Measurements from ENCODE around the gene SCUBE1. TPM values are rescaled to one million over a fixed set of nuclear protein-coding genes. Genes with fewer than 3 reads are reported as not detected.

The SCUBE1 gene
- total and polyA plus RNA-seq, 2 donors (not counting 3 experiments of a cell fraction or from before 2014, with no cell fraction given), result 0.07 TPM; not detected in 1

DNA sequence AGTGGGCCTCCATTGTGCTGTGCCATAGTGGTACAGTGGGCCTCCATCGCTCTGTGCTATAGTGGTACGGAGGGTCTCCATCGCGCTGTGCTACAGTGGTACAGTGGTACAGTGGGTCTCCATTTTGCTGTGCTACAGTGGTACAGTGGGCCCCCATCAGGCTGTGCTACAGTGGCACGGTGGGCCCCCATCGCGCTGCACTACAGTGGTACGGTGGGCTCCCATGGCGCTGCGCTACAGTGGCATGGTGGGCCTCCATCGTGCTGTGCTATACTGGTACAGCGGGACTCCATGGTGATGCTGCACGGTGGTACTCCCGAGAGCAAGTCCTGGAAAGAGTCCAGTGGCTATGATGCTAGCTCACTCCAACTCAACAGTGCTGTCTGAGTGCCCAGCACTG, 51.8 kb downstream of the SCUBE1 start:
- no peaks in the 10 kb centered on the region for H3K79me2 ChIP-seq (ENCODE audit: control insufficient read depth, insufficient read depth, low read length)
- no peaks in the 10 kb centered on the region for H3K4me1 ChIP-seq (ENCODE audit: control insufficient read depth, extremely low read depth, insufficient read depth, low read length)
- H3K27ac ChIP-seq (ENCODE audit: insufficient read depth, low read depth, low read length), result no peak overlapping the region
- no peak overlapping the region for H2AFZ ChIP-seq (ENCODE audit: low read depth, low read length)
- no peaks in the 10 kb centered on the region for H3K36me3 ChIP-seq (ENCODE audit: control insufficient read depth in 2 of 2, extremely low read depth in 1 of 2, insufficient read depth in 2 of 2, low read length in 2 of 2)
- dilution Hi-C loops (cut with MboI; ENCODE audit: extremely low pct_ligation_motif_present, low sequenced_read_pairs) (no loop called here), intact Hi-C loops (cut with micrococcal nuclease) (no loop called here)
- no peak for TF ChIP-seq GATA2 (IDR thresholded peaks at IDR 0.05; ENCODE audit: insufficient read depth, insufficient read length, low read depth, low read length)
- TF ChIP-seq EZH2 (IDR thresholded peaks at IDR 0.05; ENCODE audit: borderline replicate concordance, low read depth, low read length, severe bottlenecking), result no peak
- TF ChIP-seq FOS (IDR thresholded peaks at IDR 0.05; ENCODE audit: borderline replicate concordance, insufficient read depth, low read length), result no peak
- no peak for TF ChIP-seq MYC (IDR thresholded peaks at IDR 0.05; ENCODE audit: low read depth, low read length)
- no peaks in the 10 kb centered on the region for H3K27me3 ChIP-seq (ENCODE audit: control insufficient read depth in 2 of 2, insufficient read depth in 2 of 2, low read length in 2 of 2)
- no peaks in the 10 kb centered on the region for H4K20me1 ChIP-seq (replicated peaks; ENCODE audit: control insufficient read depth, extremely low read depth, insufficient read depth, low read length)
- POLR2A ChIA-PET, result no interaction called here
- CTCF ChIA-PET, result no interaction called here
- H3K4me2 ChIP-seq (ENCODE audit: insufficient read depth, low read length), result no peak overlapping the region
- no peaks in the 10 kb centered on the region for H3K9me1 ChIP-seq (replicated peaks; ENCODE audit: control insufficient read depth, extremely low read depth, insufficient read depth, low read length)
- DNase-seq (ENCODE audit: low read depth, low spot score) (no peak), FAIRE-seq (no peak)
- H3K9ac ChIP-seq (replicated peaks; ENCODE audit: extremely low read depth, insufficient read depth, low read length), result no peak overlapping the region
- H3K9me3 ChIP-seq (replicated peaks; ENCODE audit: control insufficient read depth, insufficient read depth, low read length), result no peaks in the 10 kb centered on the region
- H3K4me3 ChIP-seq (replicated peaks in 1 of 3; ENCODE audit: insufficient read depth in 1 of 3, low read depth in 1 of 3, low read length in 3 of 3), result no peak overlapping the region
- no TSS peak for BruUV-seq (replicated peaks)

DNA sequence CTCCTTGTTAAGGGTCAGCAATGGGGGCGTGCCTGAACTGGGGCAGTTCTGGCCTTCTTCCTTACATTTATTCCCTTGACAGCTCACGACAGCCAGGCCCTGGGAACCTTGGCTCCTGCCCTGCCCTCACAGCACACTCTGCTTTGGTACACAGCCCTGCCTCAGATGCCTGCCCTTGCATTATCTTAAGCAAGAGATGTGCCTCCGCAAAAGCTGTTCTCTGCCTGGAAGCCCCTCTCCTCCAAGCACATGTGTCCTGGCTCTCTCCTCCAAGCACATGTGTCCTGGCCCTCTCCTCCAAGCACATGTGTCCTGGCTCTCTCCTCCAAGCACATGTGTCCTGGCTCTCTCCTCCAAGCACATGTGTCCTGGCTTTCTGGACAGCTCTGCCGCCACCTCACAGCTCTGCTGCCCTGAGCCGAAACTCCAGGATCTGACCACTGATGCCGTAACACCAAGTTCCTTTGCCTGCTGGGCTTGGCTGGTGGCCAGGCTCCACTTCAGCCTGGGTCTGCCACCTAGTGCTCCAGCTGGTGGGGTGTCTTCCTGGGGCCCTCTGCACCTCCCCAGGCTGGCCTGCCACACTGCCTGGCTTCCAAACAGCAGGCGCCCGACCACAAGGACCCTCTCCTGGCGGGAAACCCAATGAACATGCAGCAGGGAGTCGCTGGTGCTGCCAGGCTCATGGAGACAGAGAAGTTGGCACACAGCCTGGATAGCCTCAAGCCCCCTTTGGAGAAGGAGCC, 53.0 kb downstream of the SCUBE1 start:
- Histone ChIP-seq H3K4me3 (replicated peaks in 1 of 3; ENCODE audit: insufficient read depth in 1 of 3, low read depth in 1 of 3, low read length in 3 of 3) (no peak overlapping the region), H3K27ac (ENCODE audit: insufficient read depth, low read depth, low read length) (no peak overlapping the region), H3K9me1 (replicated peaks; ENCODE audit: control insufficient read depth, extremely low read depth, insufficient read depth, low read length) (no peaks in the 10 kb centered on the region), H3K9ac (replicated peaks; ENCODE audit: extremely low read depth, insufficient read depth, low read length) (no peak overlapping the region), H3K36me3 (ENCODE audit: control insufficient read depth in 2 of 2, extremely low read depth in 1 of 2, insufficient read depth in 2 of 2, low read length in 2 of 2) (no peaks in the 10 kb centered on the region), H3K4me1 (ENCODE audit: control insufficient read depth, extremely low read depth, insufficient read depth, low read length) (no peaks in the 10 kb centered on the region), H2AFZ (ENCODE audit: low read depth, low read length) (no peak overlapping the region), H3K27me3 (ENCODE audit: control insufficient read depth in 2 of 2, insufficient read depth in 2 of 2, low read length in 2 of 2) (no peaks in the 10 kb centered on the region), H3K79me2 (ENCODE audit: control insufficient read depth, insufficient read depth, low read length) (no peaks in the 10 kb centered on the region), H3K4me2 (ENCODE audit: insufficient read depth, low read length) (no peak overlapping the region), H4K20me1 (replicated peaks; ENCODE audit: control insufficient read depth, extremely low read depth, insufficient read depth, low read length) (no peaks in the 10 kb centered on the region), H3K9me3 (replicated peaks; ENCODE audit: control insufficient read depth, insufficient read depth, low read length) (no peaks in the 10 kb centered on the region)
- dilution Hi-C loops (cut with MboI; ENCODE audit: extremely low pct_ligation_motif_present, low sequenced_read_pairs) (no loop called here), intact Hi-C loops (cut with micrococcal nuclease) (loop anchor here (1.0 kb wide), 1 partner anchor 16 kb away; no protein-coding TSS in a partner anchor)
- POLR2A ChIA-PET, result no interaction called here
- CTCF ChIA-PET, result no interaction called here
- DNase-seq (ENCODE audit: low read depth, low spot score) (no peak), FAIRE-seq (no peak)
- no peak for TF ChIP-seq FOS (IDR thresholded peaks at IDR 0.05; ENCODE audit: borderline replicate concordance, insufficient read depth, low read length)
- no peak for TF ChIP-seq MYC (IDR thresholded peaks at IDR 0.05; ENCODE audit: low read depth, low read length)
- TF ChIP-seq POLR2A (IDR thresholded peaks at IDR 0.05; ENCODE audit: low read depth, low read length), result no peak
- TF ChIP-seq EZH2 (IDR thresholded peaks at IDR 0.05; ENCODE audit: borderline replicate concordance, low read depth, low read length, severe bottlenecking), result no peak
- TF ChIP-seq GATA2 (IDR thresholded peaks at IDR 0.05; ENCODE audit: insufficient read depth, insufficient read length, low read depth, low read length), result no peak
- no peak for TF ChIP-seq POLR2AphosphoS5 (IDR thresholded peaks at IDR 0.05; ENCODE audit: insufficient read depth, low read depth, low read length)
- TF ChIP-seq, protein P1, sequence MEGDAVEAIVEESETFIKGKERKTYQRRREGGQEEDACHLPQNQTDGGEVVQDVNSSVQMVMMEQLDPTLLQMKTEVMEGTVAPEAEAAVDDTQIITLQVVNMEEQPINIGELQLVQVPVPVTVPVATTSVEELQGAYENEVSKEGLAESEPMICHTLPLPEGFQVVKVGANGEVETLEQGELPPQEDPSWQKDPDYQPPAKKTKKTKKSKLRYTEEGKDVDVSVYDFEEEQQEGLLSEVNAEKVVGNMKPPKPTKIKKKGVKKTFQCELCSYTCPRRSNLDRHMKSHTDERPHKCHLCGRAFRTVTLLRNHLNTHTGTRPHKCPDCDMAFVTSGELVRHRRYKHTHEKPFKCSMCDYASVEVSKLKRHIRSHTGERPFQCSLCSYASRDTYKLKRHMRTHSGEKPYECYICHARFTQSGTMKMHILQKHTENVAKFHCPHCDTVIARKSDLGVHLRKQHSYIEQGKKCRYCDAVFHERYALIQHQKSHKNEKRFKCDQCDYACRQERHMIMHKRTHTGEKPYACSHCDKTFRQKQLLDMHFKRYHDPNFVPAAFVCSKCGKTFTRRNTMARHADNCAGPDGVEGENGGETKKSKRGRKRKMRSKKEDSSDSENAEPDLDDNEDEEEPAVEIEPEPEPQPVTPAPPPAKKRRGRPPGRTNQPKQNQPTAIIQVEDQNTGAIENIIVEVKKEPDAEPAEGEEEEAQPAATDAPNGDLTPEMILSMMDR (IDR thresholded peaks at IDR 0.05; ENCODE audit: extremely low read depth in 1 of 2, insufficient read depth in 1 of 2, low read depth in 1 of 2, low read length in 2 of 2), result no peak
- TF ChIP-seq, protein P2, sequence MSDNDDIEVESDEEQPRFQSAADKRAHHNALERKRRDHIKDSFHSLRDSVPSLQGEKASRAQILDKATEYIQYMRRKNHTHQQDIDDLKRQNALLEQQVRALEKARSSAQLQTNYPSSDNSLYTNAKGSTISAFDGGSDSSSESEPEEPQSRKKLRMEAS (IDR thresholded peaks at IDR 0.05; ENCODE audit: insufficient read depth, insufficient read length), result no peak
- TF ChIP-seq JUN (IDR thresholded peaks at IDR 0.05; ENCODE audit: borderline replicate concordance, insufficient read depth, insufficient read length, low read depth), result no peak
- BruUV-seq (replicated peaks), result no TSS peak

Measured in endothelial cell of umbilical vein (primary cell).